Activated T-cell treated with anti-CD3 and anti-CD28 coated beads, Interleukin-2, amount 50 U/mL, for 24 hours (primary cell): ENCODE data around the gene PMFBP1.

Experiments used
- DNase-seq: peaks from one replicate; pipeline ENCODE4 v3.0.0-alpha.2; 2020
- H3K27ac Mint-ChIP-seq: 2 replicates; pipeline ENCODE4 v1.8.0; 2020; ENCODE audit warnings: mild to moderate bottlenecking, mixed read lengths
- H3K27me3 Mint-ChIP-seq: 2 replicates; pipeline ENCODE4 v1.8.0; 2020; ENCODE audit warnings: mixed read lengths
- H3K36me3 Mint-ChIP-seq: 2 replicates; pipeline ENCODE4 v1.8.0; 2020; ENCODE audit warnings: low read depth, mixed read lengths
- H3K4me1 Mint-ChIP-seq: 2 replicates; pipeline ENCODE4 v1.8.0; 2020; ENCODE audit warnings: low read depth, mixed read lengths
- H3K4me3 Mint-ChIP-seq: 2 replicates; pipeline ENCODE4 v1.8.0; 2020; ENCODE audit warnings: mild to moderate bottlenecking, moderate library complexity, mixed read lengths
- H3K9me3 Mint-ChIP-seq: 2 replicates; pipeline ENCODE4 v1.8.0; 2020; ENCODE audit warnings: mixed read lengths

The PMFBP1 gene

DNA sequence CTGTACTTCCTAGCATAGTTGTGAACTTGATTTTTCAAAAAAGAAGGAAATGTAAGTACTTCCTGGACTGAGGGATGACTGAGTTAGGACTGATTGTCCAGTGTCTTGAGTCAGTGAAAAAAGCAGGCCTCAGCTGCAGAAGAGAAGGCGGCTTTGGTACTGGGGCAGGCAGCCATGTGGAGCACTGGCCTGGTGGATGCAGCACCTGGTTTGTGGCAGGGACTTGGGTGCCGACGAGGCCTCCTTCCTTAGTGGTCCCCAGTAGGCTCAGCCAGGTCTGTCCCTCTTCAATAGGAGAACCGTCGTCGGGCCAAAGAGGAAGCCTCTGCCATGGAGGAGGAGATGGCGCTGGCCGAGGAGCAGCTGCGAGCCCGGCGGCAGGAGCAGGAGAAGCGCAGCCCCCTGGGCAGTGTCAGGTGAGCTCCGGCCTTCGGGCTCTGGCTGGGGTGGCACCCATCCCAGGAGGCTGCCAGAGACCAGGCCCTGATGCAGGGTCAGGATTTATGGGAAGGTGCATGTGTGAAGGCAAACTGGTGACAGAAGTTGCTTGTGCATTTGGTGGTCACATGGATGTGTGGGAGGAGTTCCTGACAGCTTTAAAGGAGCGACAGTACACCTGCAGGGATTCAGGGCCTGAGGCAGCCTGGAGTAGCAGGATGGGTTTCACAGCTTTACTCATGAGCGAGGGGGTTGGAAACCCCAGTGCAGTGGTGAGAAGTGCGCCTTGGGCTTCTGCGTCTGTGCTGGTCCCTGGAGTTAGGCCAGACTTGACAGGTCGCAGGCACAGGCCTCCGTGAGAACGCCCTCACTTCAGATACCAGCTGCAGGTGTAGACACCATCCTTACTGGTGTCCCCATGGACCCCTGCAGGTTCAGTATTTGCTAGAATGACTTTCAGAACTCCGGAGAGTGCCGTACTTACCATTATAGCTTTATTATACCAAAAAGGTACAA, 61.0 kb downstream of the PMFBP1 start:
- Mint-ChIP-seq H3K9me3 (no peaks in the 10 kb centered on the region), H3K4me1 (peaks cover 3% of the 10 kb centered on the region), H3K36me3 (peaks cover 80% of the 10 kb centered on the region), H3K4me3 (no peak overlapping the region), H3K27ac (no peak overlapping the region), H3K27me3 (no peaks in the 10 kb centered on the region)
- no peak for DNase-seq

- Mint-ChIP-seq H3K4me3 (no peak overlapping the region), H3K27ac (no peak overlapping the region), H3K4me1 (peaks cover 1% of the 10 kb centered on the region), H3K36me3 (peaks cover 89% of the 10 kb centered on the region), H3K27me3 (no peaks in the 10 kb centered on the region), H3K9me3 (no peaks in the 10 kb centered on the region)
- DNase-seq, result no peak
These were observed 61.9 kb downstream of the PMFBP1 start for GRCh38 chr16:72109966-72110530.

- Mint-ChIP-seq H3K27me3 (no peaks in the 10 kb centered on the region), H3K27ac (no peak overlapping the region), H3K4me1 (no peaks in the 10 kb centered on the region), H3K36me3 (peaks cover 93% of the 10 kb centered on the region), H3K9me3 (no peaks in the 10 kb centered on the region), H3K4me3 (no peak overlapping the region)
- DNase-seq, result no peak
These were observed 62.7 kb downstream of the PMFBP1 start for GRCh38 chr16:72109300-72109699.

GRCh38 chr16:72108353-72109102, 63.4 kb downstream of the PMFBP1 start:
- H3K9me3 Mint-ChIP-seq, result no peaks in the 10 kb centered on the region
- H3K4me3 Mint-ChIP-seq, result no peak overlapping the region
- no peaks in the 10 kb centered on the region for H3K27me3 Mint-ChIP-seq
- H3K27ac Mint-ChIP-seq, result no peak overlapping the region
- DNase-seq, result no peak
- H3K4me1 Mint-ChIP-seq, result no peaks in the 10 kb centered on the region
- H3K36me3 Mint-ChIP-seq, result peaks cover 100% of the 10 kb centered on the region

DNA sequence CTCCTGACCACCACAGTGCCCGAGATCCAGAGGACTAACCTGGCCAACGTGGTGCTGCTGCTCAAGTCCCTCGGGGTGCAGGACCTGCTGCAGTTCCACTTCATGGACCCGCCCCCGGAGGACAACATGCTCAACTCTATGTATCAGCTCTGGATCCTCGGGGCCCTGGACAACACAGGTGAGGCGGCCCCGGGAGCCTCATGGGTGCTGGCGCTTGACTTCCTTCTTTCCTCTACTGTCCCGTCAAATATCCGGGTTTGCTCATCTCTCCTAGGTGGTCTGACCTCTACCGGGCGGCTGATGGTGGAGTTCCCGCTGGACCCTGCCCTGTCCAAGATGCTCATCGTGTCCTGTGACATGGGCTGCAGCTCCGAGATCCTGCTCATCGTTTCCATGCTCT, 64.6 kb downstream of the PMFBP1 start:
- Mint-ChIP-seq H3K4me3 (no peak overlapping the region), H3K9me3 (no peaks in the 10 kb centered on the region), H3K27ac (no peak overlapping the region), H3K36me3 (peaks cover 100% of the 10 kb centered on the region), H3K4me1 (no peaks in the 10 kb centered on the region), H3K27me3 (no peaks in the 10 kb centered on the region)
- DNase-seq, result no peak

DNA sequence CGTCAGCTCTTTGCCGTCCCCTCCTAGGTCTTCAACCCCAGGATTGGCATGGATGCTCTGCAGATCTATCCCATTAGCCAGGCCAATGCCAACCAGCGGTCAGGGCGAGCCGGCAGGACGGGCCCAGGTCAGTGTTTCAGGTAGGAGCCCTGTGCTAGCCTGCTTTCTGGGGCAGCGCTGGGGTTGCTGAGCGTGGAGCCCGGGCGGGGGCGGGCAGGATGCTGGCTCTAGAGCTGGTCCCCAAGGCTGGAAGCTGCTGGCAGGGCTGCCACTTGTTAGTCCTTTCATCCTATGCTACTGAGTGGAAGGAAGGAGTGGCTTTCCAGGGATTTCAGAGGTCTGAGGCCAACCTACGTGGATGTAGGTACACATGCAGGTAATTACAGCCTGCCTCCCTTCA, 66.0 kb downstream of the PMFBP1 start:
- no peak overlapping the region for H3K27ac Mint-ChIP-seq

DNA sequence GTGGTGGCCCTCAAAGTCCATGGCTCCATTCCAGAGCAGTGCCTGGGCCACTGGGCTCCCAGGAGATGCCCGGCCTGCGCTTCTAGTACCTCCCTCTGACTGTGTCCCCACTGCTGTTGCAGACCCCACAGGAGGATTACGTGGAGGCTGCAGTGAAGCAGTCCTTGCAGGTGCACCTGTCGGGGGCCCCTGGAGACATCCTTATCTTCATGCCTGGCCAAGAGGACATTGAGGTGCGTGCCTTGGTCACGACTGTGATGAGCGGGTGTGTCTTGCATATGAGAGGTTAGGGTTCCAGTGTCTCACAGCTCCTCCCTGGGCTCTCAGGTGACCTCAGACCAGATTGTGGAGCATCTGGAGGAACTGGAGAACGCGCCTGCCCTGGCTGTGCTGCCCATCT, 67.0 kb downstream of the PMFBP1 start:
- no peaks in the 10 kb centered on the region for H3K27me3 Mint-ChIP-seq
- no peaks in the 10 kb centered on the region for H3K9me3 Mint-ChIP-seq
- no peak for DNase-seq
- H3K36me3 Mint-ChIP-seq, result peaks cover 100% of the 10 kb centered on the region
- no peak overlapping the region for H3K4me3 Mint-ChIP-seq
- no peaks in the 10 kb centered on the region for H3K4me1 Mint-ChIP-seq
- H3K27ac Mint-ChIP-seq, result no peak overlapping the region

More for the DNA sequence above, 66.0 kb downstream of the PMFBP1 start:
- Mint-ChIP-seq H3K36me3 (peaks cover 100% of the 10 kb centered on the region), H3K27me3 (no peaks in the 10 kb centered on the region), H3K9me3 (no peaks in the 10 kb centered on the region), H3K4me3 (no peak overlapping the region), H3K4me1 (no peaks in the 10 kb centered on the region)
- no peak for DNase-seq

- no peak overlapping the region for H3K4me3 Mint-ChIP-seq
- no peaks in the 10 kb centered on the region for H3K9me3 Mint-ChIP-seq
- H3K4me1 Mint-ChIP-seq, result peaks cover 7% of the 10 kb centered on the region
- no peaks in the 10 kb centered on the region for H3K27me3 Mint-ChIP-seq
- DNase-seq, result no peak
- H3K36me3 Mint-ChIP-seq, result peaks cover 100% of the 10 kb centered on the region
- H3K27ac Mint-ChIP-seq, result no peak overlapping the region
These were observed 70.8 kb downstream of the PMFBP1 start for GRCh38 chr16:72101195-72101594.

DNA sequence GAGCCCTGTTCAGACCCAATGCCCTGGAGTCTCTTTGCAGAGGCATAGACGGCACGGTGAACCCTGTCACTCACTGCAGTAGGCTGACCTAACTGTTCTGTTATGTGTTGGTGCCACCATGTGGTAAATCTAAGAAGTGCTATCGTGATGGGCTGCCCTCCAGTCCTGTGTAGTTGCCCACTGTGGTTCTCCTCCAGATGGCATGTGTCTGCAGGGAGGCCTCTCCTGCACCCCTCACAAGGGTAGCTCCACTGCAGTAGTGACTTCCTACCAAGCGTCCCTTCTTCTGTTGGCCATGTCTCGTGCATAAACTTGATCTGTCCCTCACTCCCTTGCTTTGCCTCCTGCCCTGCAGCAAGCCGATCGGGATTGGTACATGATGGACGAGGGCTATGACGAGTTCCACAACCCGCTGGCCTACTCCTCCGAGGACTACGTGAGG, 72.6 kb downstream of the PMFBP1 start:
- H3K27me3 Mint-ChIP-seq, result no peaks in the 10 kb centered on the region
- peaks cover 89% of the 10 kb centered on the region for H3K36me3 Mint-ChIP-seq
- peak; percentile 41 for DNase-seq
- H3K4me3 Mint-ChIP-seq, result no peak overlapping the region
- H3K4me1 Mint-ChIP-seq, result peaks cover 23% of the 10 kb centered on the region
- H3K27ac Mint-ChIP-seq, result no peak overlapping the region
- no peaks in the 10 kb centered on the region for H3K9me3 Mint-ChIP-seq

DNA sequence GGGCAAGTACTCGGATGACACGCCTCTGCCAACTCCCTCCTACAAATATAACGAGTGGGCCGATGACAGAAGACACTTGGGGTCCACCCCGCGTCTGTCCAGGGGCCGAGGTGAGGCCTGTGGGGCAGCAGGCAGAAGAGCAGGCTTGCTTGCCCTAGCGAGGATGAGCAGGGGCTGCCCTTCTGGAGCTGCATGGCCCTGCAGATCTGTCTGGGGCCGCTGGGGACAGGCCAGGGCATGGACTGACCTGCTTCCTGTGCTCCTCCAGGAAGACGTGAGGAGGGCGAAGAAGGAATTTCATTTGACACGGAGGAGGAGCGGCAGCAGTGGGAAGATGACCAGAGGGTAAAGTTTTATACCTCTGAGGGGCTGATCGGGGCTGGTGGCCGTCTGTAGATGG, 73.0 kb downstream of the PMFBP1 start:
- Mint-ChIP-seq H3K4me3 (no peak overlapping the region), H3K4me1 (peaks cover 23% of the 10 kb centered on the region), H3K9me3 (no peaks in the 10 kb centered on the region), H3K27me3 (no peaks in the 10 kb centered on the region), H3K36me3 (peaks cover 89% of the 10 kb centered on the region), H3K27ac (no peak overlapping the region)
- DNase-seq, result no peak

- no peaks in the 10 kb centered on the region for H3K9me3 Mint-ChIP-seq
- peaks cover 83% of the 10 kb centered on the region for H3K36me3 Mint-ChIP-seq
- peaks cover 46% of the 10 kb centered on the region for H3K4me1 Mint-ChIP-seq
- peak overlapping the region; percentile 98 for H3K27ac Mint-ChIP-seq
- peak overlapping the region; percentile 97 for H3K4me3 Mint-ChIP-seq
- no peaks in the 10 kb centered on the region for H3K27me3 Mint-ChIP-seq
- no peak for DNase-seq
These were observed 77.7 kb downstream of the PMFBP1 start for GRCh38 chr16:72094266-72094610.

- Mint-ChIP-seq H3K4me3 (peak within 1 kb of the TSS; percentile 97), H3K9me3 (no peaks in the 10 kb centered on the region), H3K4me1 (peaks cover 46% of the 10 kb centered on the region), H3K36me3 (peaks cover 83% of the 10 kb centered on the region), H3K27ac (peak within 1 kb of the TSS; percentile 98), H3K27me3 (no peaks in the 10 kb centered on the region)
- DNase-seq, result peak; percentile 88
These were observed 78.3 kb downstream of the PMFBP1 start, which contains the start of the genes DHX38 and TXNL4B for GRCh38 chr16:72093448-72094265. Gene DHX38 (plus strand): TSS chr16:72093847. CDS start chr16:72096158, 2,311 bp downstream. Gene TXNL4B (minus strand): TSS chr16:72093620. CDS start chr16:72090749, 2,871 bp downstream.

DNA sequence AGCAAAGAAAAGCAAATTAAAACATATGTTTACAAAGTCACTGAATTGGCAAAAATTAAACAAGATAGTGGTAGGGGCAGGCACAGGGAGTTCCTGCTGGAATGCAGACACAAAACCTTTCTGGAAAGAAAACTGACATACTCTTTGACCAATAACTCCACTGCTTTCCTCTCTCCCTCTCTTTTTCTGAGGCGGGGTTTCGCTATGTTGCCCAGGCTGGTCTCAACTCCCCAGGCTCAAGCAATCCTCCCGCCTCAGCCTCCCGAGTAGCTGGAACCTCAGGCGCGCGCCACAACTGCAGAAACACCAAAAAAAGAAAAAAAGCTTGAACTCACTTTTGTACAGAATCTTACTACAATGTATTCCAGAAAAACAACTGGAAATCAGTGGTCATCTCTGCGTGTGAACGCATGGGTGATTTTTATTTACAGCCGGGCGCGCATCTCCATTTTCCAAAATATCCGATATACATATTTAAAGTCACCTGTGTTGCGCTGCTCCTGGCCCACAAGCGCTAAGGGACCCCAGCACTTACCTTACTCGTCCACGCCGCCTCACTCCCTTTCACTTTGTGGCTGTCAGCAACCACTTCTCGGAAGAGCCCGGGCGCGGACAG, 79.0 kb downstream of the PMFBP1 start:
- Mint-ChIP-seq H3K4me3 (peak overlapping the region; percentile 97), H3K36me3 (peaks cover 83% of the 10 kb centered on the region), H3K27me3 (no peaks in the 10 kb centered on the region), H3K4me1 (peaks cover 46% of the 10 kb centered on the region), H3K9me3 (no peaks in the 10 kb centered on the region), H3K27ac (peak overlapping the region; percentile 98)
- no peak for DNase-seq
